Right renal cortex interstitium (tissue), 3 donors: ENCODE results near the gene SCAI. TPM values are rescaled to one million over a fixed set of nuclear protein-coding genes. Genes with fewer than 3 reads are reported as not detected.

Experiments used
- DNase-seq, 3 donors: peaks; one replicate each; pipeline ENCODE4 v3.0.0-alpha.2; 2013; ENCODE audit warnings: low read depth in 3 of 3, low spot score in 2 of 3
- polyA plus RNA-seq, 3 donors: library from polyadenylated mRNA; unstranded; fragments of 120-200 nt; gene quantifications; one replicate each; pipeline ENCODE4 v1.2.1, GENCODE V29; 2013; ENCODE audit not compliant: insufficient read length in 3 of 3

SCAI gene
- polyA plus RNA-seq, 3 donors, result 9.5 to 10.7 (median 9.9) TPM

DNA sequence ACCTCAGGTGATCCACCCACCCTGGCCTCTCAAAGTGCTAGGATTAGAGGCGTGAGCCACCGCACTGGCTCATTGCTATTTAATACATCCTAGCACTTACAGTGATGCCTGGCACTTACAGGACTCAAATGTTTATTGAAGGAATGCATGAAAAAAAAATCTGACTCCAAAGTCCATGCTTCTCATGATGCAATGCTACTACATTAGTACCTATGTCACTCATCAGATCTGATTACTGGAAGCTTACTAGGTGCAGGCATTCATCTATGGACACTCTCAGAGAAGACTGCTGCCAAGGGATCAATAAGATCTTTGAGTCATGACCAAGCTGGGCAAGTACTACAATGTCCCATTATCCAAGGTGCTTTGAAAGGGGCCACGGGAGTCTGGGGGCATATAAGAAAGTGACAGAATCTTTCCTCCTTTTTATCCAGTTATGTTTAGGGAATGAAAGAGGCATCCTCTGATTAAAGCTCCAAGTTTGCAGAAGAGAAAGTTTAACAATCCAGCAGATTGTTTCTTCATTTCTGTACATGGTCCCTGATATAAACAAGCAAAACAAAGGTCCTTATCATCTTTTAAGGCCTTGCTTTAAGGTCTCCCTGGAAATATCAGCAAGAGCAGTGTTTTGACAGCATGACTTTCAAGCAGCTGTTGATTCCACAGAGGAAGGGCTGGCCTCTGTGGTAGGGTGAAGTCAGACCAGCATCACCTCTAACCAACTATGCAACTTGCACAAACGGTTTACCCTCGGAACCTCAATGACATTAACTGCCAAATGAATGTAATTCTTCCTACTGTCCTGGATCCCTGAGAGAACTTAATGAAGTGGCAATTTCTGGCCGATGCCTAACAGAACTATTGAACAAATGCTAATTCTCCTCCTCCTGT lies 245.5 kb downstream of the SCAI start:
- no peak for DNase-seq

DNA sequence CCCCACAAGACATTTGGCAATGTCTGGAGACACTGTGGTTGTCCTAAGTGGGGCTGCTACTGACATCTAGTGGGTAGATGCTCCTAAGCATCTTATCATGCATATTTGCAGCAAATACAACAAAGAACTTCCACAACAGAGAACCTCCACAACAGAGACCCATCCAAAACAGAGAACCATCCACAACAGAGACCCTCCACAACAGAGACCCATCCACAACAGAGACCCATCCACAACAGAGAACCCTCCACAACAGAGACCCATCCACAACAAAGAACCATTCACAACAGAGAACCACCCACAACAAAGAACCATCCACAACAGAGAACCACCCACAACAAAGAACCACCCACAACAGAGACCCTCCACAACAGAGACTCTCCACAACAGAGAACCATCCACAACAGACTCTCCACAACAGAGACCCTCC lies 248.6 kb downstream of the SCAI start:
- DNase-seq, result no peak

DNA sequence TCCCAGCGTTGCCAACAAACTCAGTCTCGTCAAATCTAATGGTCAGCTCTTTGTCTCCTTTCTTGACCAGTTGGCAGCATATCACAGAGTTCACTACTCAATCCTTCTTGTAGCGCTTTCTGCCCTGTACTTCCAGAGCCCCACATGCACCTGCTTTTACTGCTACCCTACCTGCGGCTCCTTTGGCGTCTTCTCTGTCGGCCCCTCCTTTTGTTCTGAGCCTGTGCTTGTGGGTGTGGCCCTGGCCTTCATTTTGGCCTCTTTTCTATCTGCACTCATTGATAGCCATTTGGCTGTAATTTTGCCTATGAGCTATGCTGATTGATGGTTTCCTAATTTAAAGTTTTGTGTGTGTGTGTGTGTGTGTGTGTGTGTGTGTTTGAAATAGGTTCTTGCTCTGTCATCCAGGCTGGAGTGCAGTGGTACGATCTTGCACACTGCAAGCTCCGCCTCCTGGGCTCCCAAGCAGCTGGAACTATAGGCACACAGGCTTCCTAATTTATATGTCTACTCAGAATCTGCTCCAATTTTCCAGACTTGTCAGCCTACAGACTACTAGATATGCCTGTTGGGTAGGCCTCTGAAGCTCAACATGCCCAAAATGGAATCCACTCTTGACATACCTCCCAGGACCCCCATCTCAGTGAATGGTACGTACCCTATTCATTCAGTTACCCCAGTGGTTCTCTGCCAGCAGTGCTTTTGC lies 249.1 kb downstream of the SCAI start:
- DNase-seq, result no peak

Other genes starting within 250 kb of the SCAI start
- gene GOLGA1, start 202.4 kb downstream of the SCAI start, polyA plus RNA-seq, result 10 to 100 TPM; 15.0 to 16.8 (median 15.5) TPM
- 10 to 100 TPM; 62.5 to 66.8 (median 65.4) TPM for gene PPP6C, start 46.3 kb upstream of the SCAI start, polyA plus RNA-seq
- gene RABEPK, start 57.0 kb upstream of the SCAI start, polyA plus RNA-seq, result 10 to 100 TPM; 22.4 to 23.7 (median 22.8) TPM
- 100 to 1,000 TPM; 403 to 439 (median 415) TPM for gene HSPA5, start 97.8 kb upstream of the SCAI start, polyA plus RNA-seq
- gene GAPVD1, start 118.3 kb upstream of the SCAI start, polyA plus RNA-seq, result 10 to 100 TPM; 28.2 to 31.0 (median 30.4) TPM